ENCODE results near the gene VSTM4. TPM values are rescaled to one million over a fixed set of nuclear protein-coding genes. Genes with fewer than 3 reads are reported as not detected.
A peak's percentile ranks its signal among the peaks of the same experiment; 100 is the strongest.

The VSTM4 gene
- total RNA-seq, 1 donor, result 10.1 TPM

- Histone ChIP-seq H3K79me2 (ENCODE audit: insufficient read depth, low read length) (peaks cover 9% of the 10 kb centered on the region), H3K27ac (ENCODE audit: low read depth, low read length) (no peak overlapping the region), H3K36me3 (ENCODE audit: insufficient read depth, low read length) (no peaks in the 10 kb centered on the region), H3K4me1 (ENCODE audit: insufficient read depth, low read length) (peaks cover 13% of the 10 kb centered on the region), H3K4me3 (ENCODE audit: insufficient read depth, low read length) (peak overlapping the region; percentile 58), H4K20me1 (ENCODE audit: insufficient read depth, low read length) (peaks cover 8% of the 10 kb centered on the region), H3K27me3 (ENCODE audit: insufficient read depth, low read length) (peaks cover 3% of the 10 kb centered on the region), H2AFZ (ENCODE audit: low read length) (no peak overlapping the region), H3K4me2 (ENCODE audit: insufficient read depth, low read length) (peak overlapping the region; percentile 59), H3K9me3 (ENCODE audit: low read depth, low read length) (no peaks in the 10 kb centered on the region)
- DNase-seq (ENCODE audit: insufficient read length, low spot score, missing footprints), result no peak
- no peak for TF ChIP-seq CTCF (IDR thresholded peaks at IDR 0.05; ENCODE audit: extremely low read depth, low read depth, low read length)
Observed at GRCh38 chr10:49115796-49116508, 630 bp upstream of the VSTM4 start.

- Histone ChIP-seq H3K36me3 (ENCODE audit: insufficient read depth, low read length) (no peaks in the 10 kb centered on the region), H3K79me2 (ENCODE audit: insufficient read depth, low read length) (peaks cover 9% of the 10 kb centered on the region), H3K27ac (ENCODE audit: low read depth, low read length) (peak overlapping the region; percentile 85), H2AFZ (ENCODE audit: low read length) (peak overlapping the region; percentile 98), H3K4me1 (ENCODE audit: insufficient read depth, low read length) (peaks cover 13% of the 10 kb centered on the region), H3K4me2 (ENCODE audit: insufficient read depth, low read length) (peak overlapping the region; percentile 89), H3K4me3 (ENCODE audit: insufficient read depth, low read length) (peak overlapping the region; percentile 84), H3K27me3 (ENCODE audit: insufficient read depth, low read length) (no peaks in the 10 kb centered on the region), H4K20me1 (ENCODE audit: insufficient read depth, low read length) (peaks cover 12% of the 10 kb centered on the region), H3K9me3 (ENCODE audit: low read depth, low read length) (no peaks in the 10 kb centered on the region)
- peak; percentile 95 for DNase-seq (ENCODE audit: insufficient read length, low spot score, missing footprints)
- TF ChIP-seq CTCF (IDR thresholded peaks at IDR 0.05; ENCODE audit: extremely low read depth, low read depth, low read length), result no peak
Observed at GRCh38 chr10:49114718-49115014, 656 bp downstream of the VSTM4 start.

- peaks cover 9% of the 10 kb centered on the region for H3K79me2 ChIP-seq (ENCODE audit: insufficient read depth, low read length)
- no peaks in the 10 kb centered on the region for H3K27me3 ChIP-seq (ENCODE audit: insufficient read depth, low read length)
- TF ChIP-seq CTCF (IDR thresholded peaks at IDR 0.05; ENCODE audit: extremely low read depth, low read depth, low read length), result peak; percentile 2
- peak overlapping the region; percentile 27 for H2AFZ ChIP-seq (ENCODE audit: low read length)
- H3K4me1 ChIP-seq (ENCODE audit: insufficient read depth, low read length), result peaks cover 13% of the 10 kb centered on the region
- no peaks in the 10 kb centered on the region for H3K36me3 ChIP-seq (ENCODE audit: insufficient read depth, low read length)
- no peaks in the 10 kb centered on the region for H3K9me3 ChIP-seq (ENCODE audit: low read depth, low read length)
- no peak overlapping the region for H3K27ac ChIP-seq (ENCODE audit: low read depth, low read length)
- peak overlapping the region; percentile 89 for H3K4me2 ChIP-seq (ENCODE audit: insufficient read depth, low read length)
- peak; percentile 93 for DNase-seq (ENCODE audit: insufficient read length, low spot score, missing footprints)
- H4K20me1 ChIP-seq (ENCODE audit: insufficient read depth, low read length), result peaks cover 12% of the 10 kb centered on the region
- peak overlapping the region; percentile 27 for H3K4me3 ChIP-seq (ENCODE audit: insufficient read depth, low read length)
Observed at GRCh38 chr10:49113741-49114141, 1.6 kb downstream of the VSTM4 start.

GRCh38 chr10:49112851-49113250, 2.5 kb downstream of the VSTM4 start:
- no peaks in the 10 kb centered on the region for H3K27me3 ChIP-seq (ENCODE audit: insufficient read depth, low read length)
- no peak overlapping the region for H3K27ac ChIP-seq (ENCODE audit: low read depth, low read length)
- H4K20me1 ChIP-seq (ENCODE audit: insufficient read depth, low read length), result peaks cover 12% of the 10 kb centered on the region
- no peak for TF ChIP-seq CTCF (IDR thresholded peaks at IDR 0.05; ENCODE audit: extremely low read depth, low read depth, low read length)
- no peaks in the 10 kb centered on the region for H3K36me3 ChIP-seq (ENCODE audit: insufficient read depth, low read length)
- H3K4me1 ChIP-seq (ENCODE audit: insufficient read depth, low read length), result peaks cover 13% of the 10 kb centered on the region
- no peak for DNase-seq (ENCODE audit: insufficient read length, low spot score, missing footprints)
- H3K4me3 ChIP-seq (ENCODE audit: insufficient read depth, low read length), result no peak overlapping the region
- H3K4me2 ChIP-seq (ENCODE audit: insufficient read depth, low read length), result no peak overlapping the region
- H3K79me2 ChIP-seq (ENCODE audit: insufficient read depth, low read length), result peaks cover 9% of the 10 kb centered on the region
- no peak overlapping the region for H2AFZ ChIP-seq (ENCODE audit: low read length)
- no peaks in the 10 kb centered on the region for H3K9me3 ChIP-seq (ENCODE audit: low read depth, low read length)
